ENCODE data around the gene RFTN1.

DNA sequence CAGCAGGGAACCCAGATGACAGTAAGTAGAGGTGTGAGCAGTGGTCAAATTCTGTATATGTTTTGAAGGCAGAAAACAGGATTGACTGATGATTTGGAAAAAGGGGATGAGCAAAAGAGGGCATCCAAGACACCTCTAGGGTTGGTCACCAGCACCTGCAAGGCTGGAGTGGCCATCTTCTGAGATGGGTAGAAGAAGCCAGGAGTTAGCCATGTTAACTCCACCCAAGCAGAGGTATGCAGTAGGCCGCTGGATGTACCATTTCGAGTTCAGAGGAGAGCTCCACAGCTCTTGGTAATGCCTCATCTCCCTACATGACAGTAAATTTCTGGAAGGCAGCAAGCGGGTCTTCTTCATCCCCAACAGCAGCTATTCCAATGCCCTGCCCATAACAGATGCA, 7.0 kb downstream of the RFTN1 start:
- TF ChIP-seq, protein P1, sequence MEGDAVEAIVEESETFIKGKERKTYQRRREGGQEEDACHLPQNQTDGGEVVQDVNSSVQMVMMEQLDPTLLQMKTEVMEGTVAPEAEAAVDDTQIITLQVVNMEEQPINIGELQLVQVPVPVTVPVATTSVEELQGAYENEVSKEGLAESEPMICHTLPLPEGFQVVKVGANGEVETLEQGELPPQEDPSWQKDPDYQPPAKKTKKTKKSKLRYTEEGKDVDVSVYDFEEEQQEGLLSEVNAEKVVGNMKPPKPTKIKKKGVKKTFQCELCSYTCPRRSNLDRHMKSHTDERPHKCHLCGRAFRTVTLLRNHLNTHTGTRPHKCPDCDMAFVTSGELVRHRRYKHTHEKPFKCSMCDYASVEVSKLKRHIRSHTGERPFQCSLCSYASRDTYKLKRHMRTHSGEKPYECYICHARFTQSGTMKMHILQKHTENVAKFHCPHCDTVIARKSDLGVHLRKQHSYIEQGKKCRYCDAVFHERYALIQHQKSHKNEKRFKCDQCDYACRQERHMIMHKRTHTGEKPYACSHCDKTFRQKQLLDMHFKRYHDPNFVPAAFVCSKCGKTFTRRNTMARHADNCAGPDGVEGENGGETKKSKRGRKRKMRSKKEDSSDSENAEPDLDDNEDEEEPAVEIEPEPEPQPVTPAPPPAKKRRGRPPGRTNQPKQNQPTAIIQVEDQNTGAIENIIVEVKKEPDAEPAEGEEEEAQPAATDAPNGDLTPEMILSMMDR (IDR thresholded peaks at IDR 0.05), result no peak
- TF ChIP-seq POLR2A (IDR thresholded peaks at IDR 0.05), result no peak

Data from ovary (tissue), 3 donors.